HG03175 (cell line): ENCODE data around the gene FIGN.

Experiments used
- ATAC-seq: cut with Tn5 transposase; IDR thresholded peaks from one replicate; pipeline ENCODE4 v1.9.1; 2021; ENCODE audit warnings: mild to moderate bottlenecking, moderate library complexity; ENCODE audit not compliant: unreplicated experiment

Gene FIGN

GRCh38 chr2:163737563-163737962 lies 1.8 kb upstream of the FIGN start:
- ATAC-seq: no peak

- no peak for ATAC-seq
Observed at GRCh38 chr2:163737190-163737439, 1.3 kb upstream of the FIGN start.

- ATAC-seq: no peak
Observed at GRCh38 chr2:163736433-163737189, 803 bp upstream of the FIGN start.

DNA sequence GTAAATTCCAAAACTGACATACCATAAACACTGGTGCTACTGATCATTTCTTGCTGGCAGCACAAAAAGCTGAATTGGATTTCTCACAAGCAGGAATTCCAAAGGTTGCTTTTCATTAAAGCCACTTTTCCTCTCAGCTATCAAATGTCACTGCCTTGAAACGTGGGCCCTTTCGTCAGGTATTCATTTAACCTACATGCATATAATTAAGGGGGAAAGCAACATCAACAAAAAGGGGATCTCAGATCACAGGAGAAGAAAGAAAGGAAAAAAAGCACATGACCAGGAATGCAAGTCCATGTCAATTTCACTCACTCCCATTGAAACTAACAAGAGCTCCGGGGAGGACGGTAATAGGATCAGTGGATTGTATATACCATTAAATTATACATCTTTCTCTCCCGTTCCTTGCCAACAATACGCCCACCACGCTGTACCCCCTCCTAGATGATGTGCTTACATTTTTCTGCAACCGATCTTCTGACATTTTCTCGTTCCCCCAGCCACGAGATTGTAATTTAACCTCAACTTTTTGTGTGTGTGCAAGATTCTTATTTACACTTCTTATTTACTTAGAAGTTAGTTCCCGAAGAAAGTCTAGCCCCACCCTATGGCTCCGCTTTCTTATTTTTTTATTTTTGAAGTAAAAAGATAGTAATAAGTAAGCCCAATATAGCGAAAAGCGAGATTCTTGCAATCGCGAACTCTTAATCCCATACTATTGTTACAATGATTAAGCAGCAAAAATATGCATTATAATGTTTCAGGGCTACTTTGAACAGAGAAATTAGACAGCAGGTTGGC lies 725 bp downstream of the FIGN start:
- ATAC-seq: no peak

DNA sequence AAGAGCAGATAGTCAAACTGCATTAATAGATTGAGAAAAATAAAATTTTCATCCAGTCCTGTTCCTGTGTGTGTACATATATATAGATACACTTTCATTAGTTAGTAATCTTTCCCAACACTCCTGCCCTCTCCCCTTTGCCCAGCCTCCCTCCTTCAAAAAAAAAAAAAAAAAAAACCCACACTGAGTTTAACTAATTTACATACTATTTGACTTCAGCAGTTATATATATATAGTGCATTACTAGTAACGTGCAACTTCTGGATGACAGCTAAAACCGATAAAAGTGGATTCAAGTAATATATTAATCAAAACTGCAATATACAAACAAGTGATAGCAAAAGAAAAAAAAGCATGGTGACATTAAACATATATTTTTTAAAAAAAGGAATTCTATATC lies 1.4 kb downstream of the FIGN start:
- no peak for ATAC-seq

GRCh38 chr2:163733956-163734355 lies 1.9 kb downstream of the FIGN start:
- ATAC-seq: no peak

GRCh38 chr2:163733301-163733938 lies 2.4 kb downstream of the FIGN start:
- ATAC-seq: no peak

- no peak for ATAC-seq
Observed at GRCh38 chr2:163732727-163733126, 3.1 kb downstream of the FIGN start.

- ATAC-seq: no peak
Observed at GRCh38 chr2:163731735-163732134, 4.1 kb downstream of the FIGN start.

- no peak for ATAC-seq
Observed at GRCh38 chr2:163730556-163730955, 5.3 kb downstream of the FIGN start.

GRCh38 chr2:163729636-163730273 lies 6.1 kb downstream of the FIGN start:
- no peak for ATAC-seq

DNA sequence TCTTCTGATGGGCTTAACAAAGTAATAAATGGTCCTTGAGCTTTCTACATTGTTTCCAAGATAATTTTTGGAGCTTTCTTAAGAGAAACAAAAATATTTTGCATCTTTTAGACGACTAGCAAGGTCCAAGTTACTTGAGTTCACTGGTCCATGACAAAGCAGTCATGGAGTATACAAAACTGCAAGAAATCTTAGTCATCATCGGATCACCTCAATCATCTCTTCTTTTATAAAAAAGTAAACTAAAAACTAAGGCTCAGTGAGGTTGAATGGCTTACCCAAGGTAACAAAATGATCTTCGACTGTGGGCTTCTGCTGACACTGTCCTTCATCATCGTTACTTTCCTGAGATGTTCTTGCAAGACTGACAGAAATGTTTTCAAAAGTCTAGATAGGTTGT lies 11.9 kb downstream of the FIGN start:
- ATAC-seq: no peak

GRCh38 chr2:163723348-163723747 lies 12.5 kb downstream of the FIGN start:
- no peak for ATAC-seq

- ATAC-seq: no peak
Observed at GRCh38 chr2:163719331-163719730, 16.5 kb downstream of the FIGN start.

- ATAC-seq: no peak
Observed at GRCh38 chr2:163717993-163718680, 17.7 kb downstream of the FIGN start.

- no peak for ATAC-seq
Observed at GRCh38 chr2:163717515-163717914, 18.3 kb downstream of the FIGN start.

GRCh38 chr2:163716101-163716500 lies 19.7 kb downstream of the FIGN start:
- ATAC-seq: no peak

GRCh38 chr2:163715668-163716067 lies 20.1 kb downstream of the FIGN start:
- no peak for ATAC-seq

DNA sequence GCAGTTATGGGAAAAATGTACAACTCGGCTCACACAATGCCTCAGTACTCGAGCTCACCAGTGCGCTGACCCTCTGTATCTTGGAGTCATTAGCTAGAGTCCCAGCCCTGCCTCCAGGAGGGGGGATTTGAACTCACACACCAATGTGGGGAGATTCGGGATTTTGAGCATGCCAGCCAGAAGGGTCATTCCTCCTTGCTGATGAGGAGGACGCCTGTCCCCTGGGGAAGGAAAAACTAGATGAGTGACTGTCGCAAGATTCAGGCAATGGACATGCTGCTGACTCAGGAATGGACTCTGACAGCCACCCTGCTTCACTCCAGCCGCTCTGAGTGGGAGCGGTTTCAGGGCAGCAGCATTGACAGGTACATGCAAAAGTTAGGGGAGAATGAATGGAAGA lies 20.6 kb downstream of the FIGN start:
- ATAC-seq: no peak

GRCh38 chr2:163713534-163714311 lies 22.1 kb downstream of the FIGN start:
- ATAC-seq: no peak
